ENCODE measurements around the gene GNB3. TPM values are rescaled to one million over a fixed set of nuclear protein-coding genes. Genes with fewer than 3 reads are reported as not detected.
A peak's percentile ranks its signal among the peaks of the same experiment; 100 is the strongest.

The GNB3 gene
- total and polyA plus RNA-seq, 8 donors = 0.87 to 11.1 (median 2.7) TPM; not detected in 1

- DNase-seq = no peak
- H3K27ac ChIP-seq = no peak overlapping the region
- TF ChIP-seq EP300 (IDR thresholded peaks at IDR 0.05) = no peak
- no peak for TF ChIP-seq POLR2AphosphoS5 (IDR thresholded peaks at IDR 0.05)
- TF ChIP-seq CTCF (IDR thresholded peaks at IDR 0.05) = no peak
- no peak for TF ChIP-seq POLR2A (IDR thresholded peaks at IDR 0.05)
- peaks cover 0 to 4% (median 0%) of the 10 kb centered on the region in 4 donors for H3K36me3 ChIP-seq
- intact Hi-C loops (cut with DNase I; ENCODE audit: low total_unique reads) = loop anchor here (10.0 kb wide), 1 partner anchor 75 kb away; no protein-coding TSS in a partner anchor
- peaks cover 14 to 20% (median 19%) of the 10 kb centered on the region in 4 donors for H3K4me1 ChIP-seq
- H3K9me3 ChIP-seq = no peaks in the 10 kb centered on the region
- no peak overlapping the region for H3K4me3 ChIP-seq
- 78 to 82% (median 80%) methylated on average over 11 to 13 of the region's 13 CpGs for WGBS, 5 donors
- peaks cover 0 to 56% (median 27%) of the 10 kb centered on the region in 3 donors for H3K27me3 ChIP-seq
Observed at GRCh38 chr12:6819106-6820030, 21.4 kb upstream of the GNB3 start.

DNA sequence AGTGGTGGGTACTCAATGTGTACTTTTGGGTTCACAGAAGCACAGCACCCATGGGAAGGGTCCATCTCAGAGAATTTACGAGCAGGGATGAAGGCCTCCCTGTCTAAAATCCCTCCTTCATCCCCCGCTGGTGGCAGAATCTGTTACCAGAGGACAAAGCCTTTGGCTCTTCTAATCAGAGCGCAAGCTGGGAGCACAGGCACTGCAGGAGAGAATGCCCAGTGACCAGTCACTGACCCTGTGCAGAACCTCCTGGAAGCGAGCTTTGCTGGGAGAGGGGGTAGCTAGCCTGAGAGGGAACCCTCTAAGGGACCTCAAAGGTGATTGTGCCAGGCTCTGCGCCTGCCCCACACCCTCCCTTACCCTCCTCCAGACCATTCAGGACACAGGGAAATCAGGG, 20.6 kb upstream of the GNB3 start:
- intact Hi-C loops (cut with DNase I; ENCODE audit: low total_unique reads) = loop anchor here (10.0 kb wide), 1 partner anchor 75 kb away; no protein-coding TSS in a partner anchor
- Histone ChIP-seq H3K4me3 (no peak overlapping the region), H3K4me1 (peaks cover 15 to 24% (median 21%) of the 10 kb centered on the region in 4 donors), H3K27me3 (peaks cover 0 to 56% (median 35%) of the 10 kb centered on the region in 3 donors), H3K36me3 (peaks cover 0 to under 1% (median 0%) of the 10 kb centered on the region in 4 donors), H3K27ac (no peak overlapping the region), H3K9me3 (no peaks in the 10 kb centered on the region)
- no peak for DNase-seq
- no peak for TF ChIP-seq EP300 (IDR thresholded peaks at IDR 0.05)
- TF ChIP-seq POLR2AphosphoS5 (IDR thresholded peaks at IDR 0.05) = no peak
- TF ChIP-seq POLR2A (IDR thresholded peaks at IDR 0.05) = no peak
- no peak for TF ChIP-seq CTCF (IDR thresholded peaks at IDR 0.05)
- 53 to 79% (median 70%) methylated on average over 5 of the region's 5 CpGs for WGBS, 5 donors

GRCh38 chr12:6821591-6822425, 18.9 kb upstream of the GNB3 start, which contains the start of gene GPR162:
GPR162 (plus strand) TSS chr12:6821821; CDS start chr12:6823899, 2,078 bp downstream.
- 1 to 3% (median 2%) methylated on average over 21 to 28 of the region's 28 CpGs for WGBS, 5 donors
- H3K9me3 ChIP-seq = no peaks in the 10 kb centered on the region
- TF ChIP-seq POLR2A (IDR thresholded peaks at IDR 0.05) (no peak), POLR2AphosphoS5 (IDR thresholded peaks at IDR 0.05) (no peak), EP300 (IDR thresholded peaks at IDR 0.05) (no peak), CTCF (IDR thresholded peaks at IDR 0.05) (no peak)
- intact Hi-C loops (cut with DNase I; ENCODE audit: low total_unique reads) = loop anchor here (10.0 kb wide), 1 partner anchor 77 kb away; no protein-coding TSS in a partner anchor
- H3K27me3 ChIP-seq = peaks cover 0 to 71% (median 38%) of the 10 kb centered on the region in 3 donors
- peak within 1 kb of the TSS; percentile 42 to 49 (median 47) for H3K4me3 ChIP-seq
- no peaks in the 10 kb centered on the region for H3K36me3 ChIP-seq
- peak within 1 kb of the TSS in 4 of 5 donors; percentile 41 to 73 (median 62) for H3K27ac ChIP-seq
- DNase-seq = peak; percentile 52 to 91
- H3K4me1 ChIP-seq = peaks cover 23 to 38% (median 30%) of the 10 kb centered on the region in 4 donors

Measured in stomach (tissue), 9 donors.